SK-N-SH (cell line): Measurements from ENCODE around the gene NFYA. TPM values are rescaled to one million over a fixed set of nuclear protein-coding genes. Genes with fewer than 3 reads are reported as not detected.

Experiments
- CTCF ChIA-PET: fragments of 300-600, 350-600 bp; formaldehyde crosslinking; extraction: SDS; loops from one replicate; lab custom pipeline; 2021; lab: Yijun Ruan, JAX
- POLR2A ChIA-PET: fragments of 350-600 bp; sonication (Branson Sonifier 250); formaldehyde crosslinking; extraction: SDS; loops from one replicate; lab custom pipeline; 2020; ENCODE audit warnings: antibody characterized with exemption, inconsistent platforms; lab: Yijun Ruan, JAX
- DNase-seq: peaks from one replicate; pipeline ENCODE4 v3.0.0; 2012
- H2AFZ ChIP-seq: fragments of 200-600 bp; sonication (generic); 2 replicates; pipeline ENCODE4 v1.8.1; 2016; ENCODE audit warnings: antibody characterized with exemption, mild to moderate bottlenecking, low read depth
- H3F3A ChIP-seq: fragments of 200-600 bp; sonication (generic); replicated peaks from 2 replicates; pipeline ENCODE3; 2016; ENCODE audit warnings: antibody characterized with exemption, mild to moderate bottlenecking; ENCODE audit not compliant: insufficient read depth
- H3K27ac ChIP-seq, 2 experiments: fragments of 200-500 bp in 1 of 2; fragments of 200-600 bp in 1 of 2; sonication (Bioruptor generic) in 1 of 2; sonication (generic), shearing (Covaris generic) in 1 of 2; 2 replicates each; pipeline versions ENCODE4 v1.5.1 to v1.6.1; 2014 to 2016; ENCODE audit warnings: low read depth in 2 of 2, inconsistent platforms in 1 of 2, low read length in 1 of 2, mild to moderate bottlenecking in 1 of 2, mixed read lengths in 1 of 2
- H3K27me3 ChIP-seq: fragments of 200-600 bp; sonication (generic), shearing (Covaris generic); 2 replicates; pipeline ENCODE4 v1.6.1; 2016; ENCODE audit warnings: mixed run types; ENCODE audit not compliant: insufficient read depth
- H3K36me3 ChIP-seq, 2 experiments: fragments of 200-500 bp in 1 of 2; fragments of 200-600 bp in 1 of 2; sonication (Bioruptor generic) in 1 of 2; sonication (generic) in 1 of 2; replicated peaks in 1 of 2; 2 replicates each; pipeline versions ENCODE3 to v1.5.1; 2014 to 2016; ENCODE audit warnings: low read length in 1 of 2, mild to moderate bottlenecking in 1 of 2; ENCODE audit not compliant: insufficient read depth in 2 of 2, control insufficient read depth in 1 of 2
- H3K4me1 ChIP-seq, 2 experiments: fragments of 200-500 bp in 1 of 2; fragments of 200-600 bp in 1 of 2; sonication (Bioruptor generic) in 1 of 2; sonication (generic), shearing (Covaris generic) in 1 of 2; 2 replicates each; pipeline versions ENCODE4 v1.5.1 to v1.6.1; 2014 to 2016; ENCODE audit warnings: low read depth in 1 of 2, low read length in 1 of 2, mixed run types in 1 of 2; ENCODE audit not compliant: insufficient read depth in 2 of 2, control insufficient read depth in 1 of 2
- H3K4me2 ChIP-seq: fragments of 200-600 bp; sonication (generic), shearing (Covaris generic); 2 replicates; pipeline ENCODE4 v1.6.1; 2017; ENCODE audit warnings: mixed run types
- H3K4me3 ChIP-seq, 2 experiments: fragments of 200-500 bp in 1 of 2; fragments of 200-600 bp in 1 of 2; sonication (Bioruptor generic) in 1 of 2; sonication (generic), shearing (Covaris generic) in 1 of 2; 2 replicates each; pipeline versions ENCODE4 v1.5.1 to v1.8.1; 2014 to 2016; ENCODE audit warnings: low read depth in 2 of 2, inconsistent platforms in 1 of 2, low read length in 1 of 2, mild to moderate bottlenecking in 1 of 2, mixed read lengths in 1 of 2, moderate library complexity in 1 of 2
- H3K79me2 ChIP-seq: fragments of 200-600 bp; sonication (generic); 2 replicates; pipeline ENCODE4 v1.8.1; 2017; ENCODE audit warnings: mild to moderate bottlenecking; ENCODE audit not compliant: insufficient read depth
- H3K9ac ChIP-seq: fragments of 200-600 bp; sonication (generic); 2 replicates; pipeline ENCODE4 v1.6.1; 2017; ENCODE audit warnings: mixed run types
- H3K9me2 ChIP-seq: fragments of 200-600 bp; sonication (generic); 2 replicates; pipeline ENCODE4 v1.6.1; 2017; ENCODE audit warnings: mixed run types
- H3K9me3 ChIP-seq: fragments of 200-600 bp; sonication (generic); 2 replicates; pipeline ENCODE4 v1.6.1; 2017; ENCODE audit warnings: mixed run types, mild to moderate bottlenecking, moderate library complexity
- H4K20me1 ChIP-seq: fragments of 200-600 bp; sonication (generic); 2 replicates; pipeline ENCODE4 v1.6.1; 2017; ENCODE audit warnings: mild to moderate bottlenecking, mixed run types; ENCODE audit not compliant: insufficient read depth
- CTCF ChIP-seq: fragments of 200-600 bp; sonication (generic); IDR thresholded peaks from 2 replicates; pipeline ENCODE4 v1.6.1; 2017; ENCODE audit warnings: antibody characterized with exemption, mild to moderate bottlenecking, moderate library complexity
- ELF1 ChIP-seq: IDR thresholded peaks from 2 replicates; pipeline ENCODE4 v1.4.0; 2012
- EP300 ChIP-seq, 2 experiments: IDR thresholded peaks; 2 replicates each; pipeline versions ENCODE4 v1.4.0 to v1.6.1; 2012; ENCODE audit warnings: borderline replicate concordance in 1 of 2, low read depth in 1 of 2, low read length in 1 of 2
- GATA2 ChIP-seq: sonication (generic); formaldehyde crosslinking; IDR thresholded peaks from 2 replicates; pipeline ENCODE4 v1.5.0; 2020; ENCODE audit warnings: mild to moderate bottlenecking, missing genetic modification reagents
- NFIC ChIP-seq: IDR thresholded peaks from 2 replicates; pipeline ENCODE4 v1.4.0; 2012; ENCODE audit warnings: borderline replicate concordance
- RAD21 ChIP-seq: IDR thresholded peaks from 2 replicates; pipeline ENCODE4 v1.6.1; 2012; ENCODE audit warnings: mild to moderate bottlenecking, low read length
- RXRA ChIP-seq: IDR thresholded peaks from 2 replicates; pipeline ENCODE4 v1.4.0; 2012; ENCODE audit warnings: low read depth, mild to moderate bottlenecking, borderline replicate concordance
- SIN3A ChIP-seq: IDR thresholded peaks from 2 replicates; pipeline ENCODE4 v1.6.1; 2012; ENCODE audit warnings: low read depth, mild to moderate bottlenecking, low read length, moderate library complexity, borderline replicate concordance
- YY1 ChIP-seq: IDR thresholded peaks from 2 replicates; pipeline ENCODE4 v1.4.0; 2012; ENCODE audit warnings: low read depth, mild to moderate bottlenecking
- WGBS: methylation state at CpG from one replicate; pipeline ENCODE4 v1.1.6; 2017; ENCODE audit warnings: low lambda C conversion rate; 5-methylcytosine and 5-hydroxymethylcytosine counted together
- polyA plus RNA-seq, 3 experiments: library from polyadenylated mRNA; depleted of rRNA; stranded (reverse); fragments of >200 nt; gene quantifications; 2 replicates each; pipeline ENCODE4 v1.2.3, GENCODE V29; 2012
- TF ChIP-seq, protein P1 (sequence below): IDR thresholded peaks from 2 replicates; pipeline ENCODE4 v1.4.0; 2012; ENCODE audit warnings: low read depth

The NFYA gene
- polyA plus RNA-seq, 1 of the 3 experiments (the other 2 are of a cell fraction): 6.8 TPM

DNA sequence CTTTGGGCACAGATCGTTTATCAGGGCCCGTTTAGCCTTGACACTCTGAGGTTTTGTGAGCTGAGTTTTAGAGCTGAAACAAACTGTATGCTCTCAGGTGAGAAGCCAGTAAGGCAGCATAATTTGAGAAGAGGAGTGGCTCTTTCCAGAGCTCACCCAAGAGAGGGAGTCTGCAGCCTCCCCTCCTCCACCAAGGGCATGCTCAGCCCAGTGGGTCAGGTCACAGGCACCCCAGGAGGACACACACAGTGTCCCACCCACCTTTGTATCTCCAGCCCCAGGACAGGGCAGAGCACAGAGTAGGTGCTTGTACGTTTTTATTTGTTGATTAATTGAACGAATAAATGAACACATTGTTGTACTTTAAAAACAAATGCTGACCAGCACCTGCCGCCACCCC, 27.1 kb upstream of the NFYA start:
- no peaks in the 10 kb centered on the region for H3K4me1 ChIP-seq
- H3F3A ChIP-seq: no peaks in the 10 kb centered on the region
- no peak overlapping the region for H2AFZ ChIP-seq
- H3K4me2 ChIP-seq: no peak overlapping the region
- H3K9ac ChIP-seq: no peak overlapping the region
- no peak overlapping the region for H3K27ac ChIP-seq
- H4K20me1 ChIP-seq: no peaks in the 10 kb centered on the region
- H3K27me3 ChIP-seq: no peaks in the 10 kb centered on the region
- ChIA-PET CTCF (interaction anchor here (0.7 to 1.3 kb wide), 6 partner anchors 9 to 1668 kb away, joined by 3 to 4 read pairs (median 3); no protein-coding TSS in a partner anchor), POLR2A (no interaction called here)
- H3K9me2 ChIP-seq: no peaks in the 10 kb centered on the region
- 43% methylated on average over 5 of the region's 5 CpGs for WGBS
- H3K4me3 ChIP-seq: no peak overlapping the region
- H3K36me3 ChIP-seq: no peaks in the 10 kb centered on the region
- TF ChIP-seq RXRA (no peak), NFIC (no peak)
- H3K79me2 ChIP-seq: no peaks in the 10 kb centered on the region
- DNase-seq: no peak
- H3K9me3 ChIP-seq: no peaks in the 10 kb centered on the region

DNA sequence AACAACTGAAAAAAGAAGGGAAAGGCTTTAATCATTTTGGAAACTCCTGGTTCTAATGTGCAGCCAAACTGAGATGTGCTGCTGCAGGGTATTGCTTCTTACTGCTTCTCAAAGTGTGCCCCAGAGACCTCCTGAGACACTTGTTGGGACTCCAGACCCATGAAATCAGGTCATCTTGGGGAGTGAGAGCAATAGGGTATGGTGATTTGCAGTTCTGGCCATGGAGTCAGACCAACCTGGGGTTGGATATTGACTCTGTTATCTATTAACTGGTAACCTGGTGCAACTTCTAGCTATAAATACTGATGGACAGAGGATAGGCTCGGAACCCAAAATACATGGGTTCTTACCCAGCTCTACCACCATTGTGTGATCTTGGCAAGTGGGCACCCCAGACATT, 26.7 kb upstream of the NFYA start:
- H3K36me3 ChIP-seq: no peaks in the 10 kb centered on the region

More for the DNA sequence above, 26.7 kb upstream of the NFYA start:
- H4K20me1 ChIP-seq: no peaks in the 10 kb centered on the region
- no peak overlapping the region for H3K9ac ChIP-seq
- no peak overlapping the region for H2AFZ ChIP-seq
- H3K27ac ChIP-seq: no peak overlapping the region
- no peaks in the 10 kb centered on the region for H3K27me3 ChIP-seq
- no peaks in the 10 kb centered on the region for H3F3A ChIP-seq
- CTCF ChIA-PET: interaction anchor here (1.0 to 1.2 kb wide), 3 partner anchors 10 to 134 kb away, joined by 3 to 4 read pairs (median 4); no protein-coding TSS in a partner anchor
- H3K9me2 ChIP-seq: no peaks in the 10 kb centered on the region
- 86% methylated on average over 1 of the region's 1 CpG for WGBS
- POLR2A ChIA-PET: no interaction called here
- H3K4me2 ChIP-seq: no peak overlapping the region
- no peaks in the 10 kb centered on the region for H3K4me1 ChIP-seq
- no peaks in the 10 kb centered on the region for H3K79me2 ChIP-seq
- TF ChIP-seq SIN3A (no peak), CTCF (no peak), EP300 (IDR thresholded peaks at IDR 0.05; ENCODE audit: borderline replicate concordance in 1 of 2, low read depth in 1 of 2, low read length in 1 of 2) (no peak), RAD21 (no peak), YY1 (no peak), GATA2 (CRISPR knock-in tag) (no peak), ELF1 (no peak)
- TF ChIP-seq, protein P1, sequence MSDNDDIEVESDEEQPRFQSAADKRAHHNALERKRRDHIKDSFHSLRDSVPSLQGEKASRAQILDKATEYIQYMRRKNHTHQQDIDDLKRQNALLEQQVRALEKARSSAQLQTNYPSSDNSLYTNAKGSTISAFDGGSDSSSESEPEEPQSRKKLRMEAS: no peak
- DNase-seq: no peak
- no peaks in the 10 kb centered on the region for H3K9me3 ChIP-seq
- no peak overlapping the region for H3K4me3 ChIP-seq
